Esophagus muscularis mucosa (tissue), 4 donors: ENCODE data around the gene TCF7.

ENCODE experiments used
- CTCF ChIP-seq, 3 experiments: fragments of 200-600 bp in 2 of 3; fragments of 450-650 bp in 1 of 3; sonication (generic) in 2 of 3; IDR thresholded peaks; one replicate each; pipeline ENCODE4 v1.5.1; 2017 to 2019; ENCODE audit warnings: antibody characterized with exemption in 3 of 3, mild to moderate bottlenecking in 2 of 3, moderate library complexity in 1 of 3
- EP300 ChIP-seq: sonication (generic); formaldehyde crosslinking; IDR thresholded peaks from one replicate; pipeline ENCODE4 v1.6.1; 2017; ENCODE audit warnings: antibody characterized with exemption
- POLR2A ChIP-seq: fragments of 450-650 bp; IDR thresholded peaks from one replicate; pipeline ENCODE4 v1.6.1; 2017; ENCODE audit warnings: antibody characterized with exemption, moderate library complexity, mild to moderate bottlenecking, low read depth
- POLR2AphosphoS5 ChIP-seq, 2 donors: sonication (generic); formaldehyde crosslinking; IDR thresholded peaks; one replicate each; pipeline ENCODE4 v1.6.1; 2017; ENCODE audit warnings: antibody characterized with exemption in 2 of 2

- TF ChIP-seq CTCF (IDR thresholded peaks at IDR 0.05) (no peak), POLR2A (no peak), EP300 (no peak), POLR2AphosphoS5 (IDR thresholded peaks at IDR 0.05) (no peak)
These were observed 73.6 kb downstream of the TCF7 start for GRCh38 chr5:134188092-134188491.
